NCI-H2171 treated with DMSO at 0.1 percent for 48 hours (cell line): ENCODE results near the gene USP35.

Experiments used
- DNase-seq: peaks from one replicate; lab custom pipeline; 2025; lab: John Stamatoyannopoulos, UW

Gene USP35

DNA sequence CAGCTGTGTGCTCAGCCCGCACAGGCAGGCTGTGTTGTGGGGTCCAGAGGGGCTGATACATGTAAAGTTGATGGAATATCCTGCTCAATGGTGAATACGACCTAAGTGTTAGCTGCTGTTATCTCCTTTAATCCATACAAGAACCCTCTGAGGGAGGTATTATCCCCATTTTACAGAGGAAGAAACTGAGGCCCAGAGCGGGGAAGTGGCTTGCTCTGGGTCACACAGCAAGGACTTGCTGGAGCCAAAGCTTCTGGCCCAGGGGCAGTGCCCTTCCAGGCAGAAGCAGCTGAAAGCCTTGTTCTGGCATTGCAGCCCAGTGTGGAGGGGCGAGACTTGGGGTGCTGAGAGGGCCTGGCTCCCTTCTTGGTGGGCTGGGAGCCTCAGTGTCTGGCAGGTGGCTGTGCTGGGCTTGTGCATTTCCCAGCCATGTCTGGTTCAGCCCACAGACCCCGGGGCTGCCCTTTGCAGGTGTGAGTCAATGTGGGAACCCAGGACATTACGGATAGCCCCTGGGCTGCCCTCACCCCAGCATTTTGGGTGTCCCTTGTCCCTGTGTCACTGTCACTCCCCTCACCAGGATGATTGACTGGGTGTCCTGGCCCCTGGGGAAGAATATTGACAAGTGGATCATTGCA, 10.4 kb downstream of the USP35 start:
- no peak for DNase-seq

- no peak for DNase-seq
Observed at GRCh38 chr11:78199653-78200015, 10.9 kb downstream of the USP35 start.

GRCh38 chr11:78200061-78200460, 11.3 kb downstream of the USP35 start:
- DNase-seq: no peak

DNA sequence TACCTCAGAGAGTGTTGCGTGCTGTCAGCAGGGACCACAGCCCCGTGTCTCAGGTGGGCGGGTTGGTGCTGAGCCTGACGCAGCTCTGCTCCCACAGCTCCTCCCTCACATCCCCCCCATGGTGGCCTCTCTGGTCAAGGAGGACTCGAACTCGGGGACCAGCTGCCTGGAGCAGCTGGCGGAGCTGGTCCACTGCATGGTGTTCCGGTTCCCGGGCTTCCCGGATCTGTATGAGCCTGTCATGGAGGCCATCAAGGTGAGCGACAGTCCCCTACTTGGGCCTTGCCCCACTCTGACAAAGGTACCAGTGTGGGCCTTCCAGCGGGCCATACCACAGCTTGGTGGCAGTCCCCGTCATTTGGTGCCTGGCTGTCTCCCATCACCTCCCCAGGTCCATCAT, 11.8 kb downstream of the USP35 start:
- no peak for DNase-seq

DNA sequence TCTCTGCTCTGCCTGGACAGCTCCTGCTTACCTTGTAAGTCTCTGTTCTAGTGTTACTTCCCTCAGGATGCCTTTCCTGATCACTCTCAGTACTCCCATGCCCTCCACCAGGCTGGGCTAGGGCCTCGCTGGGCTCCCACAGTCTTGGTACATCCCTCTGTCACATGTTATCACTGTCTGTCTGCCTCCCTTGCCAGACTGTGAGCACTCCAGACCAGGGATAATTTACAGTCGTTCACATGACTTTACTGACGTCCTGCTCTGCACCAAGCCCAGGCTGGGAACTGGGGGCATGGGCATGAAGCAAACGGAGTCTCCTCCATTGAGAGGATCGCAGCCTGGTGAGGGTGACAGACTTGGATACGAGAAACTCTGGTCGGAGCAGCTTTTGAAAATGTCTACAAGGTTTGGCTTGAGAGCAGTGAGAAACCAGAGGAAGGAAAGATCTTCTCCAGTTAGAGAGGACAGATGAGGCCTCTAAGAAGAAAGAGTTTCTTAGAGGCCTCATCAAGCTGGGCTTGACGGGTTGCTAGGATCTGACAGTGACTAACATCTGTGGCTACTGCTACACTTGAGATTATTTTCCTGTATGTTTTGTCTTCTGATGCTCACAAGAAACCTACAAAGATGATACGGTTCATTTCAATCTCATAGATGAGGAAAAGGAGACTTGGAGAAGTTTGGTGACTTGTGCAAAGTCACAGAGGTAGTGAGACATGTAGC, 12.5 kb downstream of the USP35 start:
- DNase-seq: no peak

DNA sequence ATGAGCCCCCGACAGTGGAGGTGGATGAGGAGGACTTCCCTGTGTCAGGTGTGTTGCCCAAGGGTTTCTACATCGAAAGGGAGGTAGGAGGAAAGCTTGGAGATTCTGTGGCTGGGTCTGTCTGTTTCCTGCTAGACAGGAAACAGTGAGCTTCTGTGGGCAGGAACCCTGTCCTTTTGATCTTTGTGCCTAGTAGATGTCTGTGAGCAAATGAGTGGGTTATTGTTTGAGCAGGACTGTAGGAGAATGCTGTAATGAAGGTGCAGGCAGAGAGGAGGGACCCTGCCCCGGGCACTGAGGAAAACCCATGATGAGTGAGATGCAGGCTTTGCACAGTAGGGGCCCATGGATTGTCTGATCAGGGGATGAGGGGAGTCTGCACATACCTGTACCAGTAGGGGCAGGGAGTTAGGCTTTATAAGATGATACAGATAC, 14.0 kb downstream of the USP35 start:
- DNase-seq: no peak

DNA sequence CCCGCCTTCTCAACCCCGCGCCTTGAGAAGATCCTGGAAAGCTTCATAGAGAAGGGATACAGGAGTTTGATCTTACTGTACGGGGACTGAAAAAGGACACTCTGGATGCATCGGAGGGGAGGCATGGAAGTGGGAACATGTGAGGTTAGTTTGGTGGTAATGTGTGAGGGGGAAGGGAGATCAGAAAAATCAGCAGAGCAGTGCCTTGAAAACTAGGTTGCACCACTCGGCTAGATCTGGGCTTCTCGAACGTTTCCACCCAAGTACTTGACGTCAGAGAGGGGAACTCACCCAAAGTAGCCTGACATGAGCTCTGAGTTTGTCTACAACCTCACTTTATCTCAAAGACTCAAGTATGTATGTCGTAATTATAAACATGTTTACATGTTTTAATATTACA, 14.5 kb downstream of the USP35 start:
- no peak for DNase-seq

GRCh38 chr11:78205256-78205655, 16.5 kb downstream of the USP35 start:
- no peak for DNase-seq

DNA sequence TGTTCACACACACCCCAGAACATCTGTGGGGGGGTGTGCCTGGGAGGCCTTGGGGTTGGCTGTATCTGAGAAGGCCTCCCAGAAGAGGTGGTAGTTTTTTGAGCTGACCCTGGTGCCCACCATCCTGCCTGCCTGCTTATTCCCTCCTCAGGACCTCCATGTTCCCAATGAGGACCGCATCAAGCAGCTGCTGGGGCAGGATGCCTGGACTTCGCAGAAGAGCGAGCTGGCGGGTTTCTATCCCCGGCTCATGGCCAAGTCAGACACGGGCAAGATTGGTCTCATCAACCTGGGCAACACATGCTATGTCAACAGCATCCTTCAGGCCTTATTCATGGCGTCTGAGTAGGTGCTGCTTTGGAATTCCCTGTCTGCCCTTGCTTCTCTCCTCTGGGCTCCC, 17.0 kb downstream of the USP35 start:
- DNase-seq: no peak

DNA sequence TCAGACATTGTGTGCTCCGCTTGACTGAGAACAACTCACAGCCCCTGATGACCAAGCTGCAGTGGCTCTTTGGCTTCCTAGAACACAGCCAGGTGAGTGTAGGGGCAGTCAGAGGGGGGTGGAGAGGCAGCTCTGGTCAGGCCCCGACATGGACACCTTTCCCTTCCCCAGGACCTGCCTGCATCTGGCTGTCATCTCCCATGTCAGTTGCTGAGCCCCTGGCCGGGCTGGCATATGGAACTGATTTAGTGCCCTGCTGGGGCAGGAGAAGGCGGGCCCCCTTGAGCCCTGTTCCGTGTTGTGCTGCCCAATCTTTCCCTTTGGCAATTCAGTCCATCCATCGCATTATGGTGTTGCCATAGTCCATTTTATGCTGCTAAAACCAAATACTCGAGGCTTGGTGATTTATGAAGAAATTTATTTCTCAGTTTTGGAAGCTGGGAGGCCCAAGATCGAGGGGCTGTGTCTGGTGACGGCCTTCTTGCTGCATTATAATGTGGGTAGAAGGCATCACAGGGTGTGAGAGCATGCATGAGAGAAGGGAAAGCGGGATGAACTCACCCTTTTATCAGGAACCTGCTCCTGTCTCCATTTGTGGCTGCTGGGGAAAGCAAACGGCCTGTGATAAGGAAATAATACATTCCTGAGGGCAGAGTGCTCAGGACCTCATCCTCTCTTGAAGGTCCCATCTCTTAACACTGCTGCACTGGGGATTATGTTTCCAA, 19.0 kb downstream of the USP35 start:
- no peak for DNase-seq

DNA sequence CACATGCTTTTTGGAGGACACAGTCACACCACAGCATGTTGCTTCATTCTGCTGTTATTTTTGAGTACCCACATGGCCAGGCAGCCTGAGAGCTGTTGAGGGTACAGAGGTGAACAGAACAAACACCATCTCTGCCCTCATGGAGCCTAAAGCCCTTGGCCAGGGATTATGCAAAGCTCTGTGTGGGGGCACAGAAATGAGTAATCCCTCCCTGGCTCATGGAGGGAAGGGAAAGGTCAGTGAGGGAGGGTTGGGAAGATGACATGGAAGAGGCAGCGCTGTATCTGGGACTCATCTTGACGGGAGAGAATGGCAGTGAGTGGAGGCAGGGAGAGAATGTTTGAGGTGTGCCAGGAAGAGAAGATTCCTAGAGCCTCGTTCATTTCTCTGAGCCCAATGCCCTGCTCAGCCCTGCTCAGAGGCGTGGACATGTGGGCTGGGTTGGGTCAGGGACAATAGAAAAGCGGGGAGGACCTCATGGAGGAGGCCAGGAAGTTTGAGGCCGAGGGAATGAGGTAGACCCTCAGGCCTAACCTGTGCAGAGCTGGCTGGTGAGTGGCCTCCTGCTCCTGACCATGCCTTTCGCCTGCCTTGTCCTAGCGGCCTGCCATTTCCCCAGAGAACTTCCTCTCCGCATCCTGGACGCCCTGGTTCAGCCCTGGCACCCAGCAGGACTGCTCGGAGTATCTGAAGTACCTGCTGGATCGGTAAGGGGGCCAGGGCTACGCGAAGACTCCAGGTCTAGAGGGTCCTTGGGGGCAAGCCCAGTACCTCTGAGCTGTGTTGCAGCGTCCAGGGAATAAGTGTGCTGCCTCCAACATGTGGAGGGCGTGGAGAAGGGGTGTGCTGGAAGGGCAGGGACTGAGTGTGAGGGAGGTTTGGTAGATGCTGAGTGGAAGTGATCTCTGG, 19.8 kb downstream of the USP35 start:
- no peak for DNase-seq

GRCh38 chr11:78209478-78209877, 20.8 kb downstream of the USP35 start:
- DNase-seq: no peak

DNA sequence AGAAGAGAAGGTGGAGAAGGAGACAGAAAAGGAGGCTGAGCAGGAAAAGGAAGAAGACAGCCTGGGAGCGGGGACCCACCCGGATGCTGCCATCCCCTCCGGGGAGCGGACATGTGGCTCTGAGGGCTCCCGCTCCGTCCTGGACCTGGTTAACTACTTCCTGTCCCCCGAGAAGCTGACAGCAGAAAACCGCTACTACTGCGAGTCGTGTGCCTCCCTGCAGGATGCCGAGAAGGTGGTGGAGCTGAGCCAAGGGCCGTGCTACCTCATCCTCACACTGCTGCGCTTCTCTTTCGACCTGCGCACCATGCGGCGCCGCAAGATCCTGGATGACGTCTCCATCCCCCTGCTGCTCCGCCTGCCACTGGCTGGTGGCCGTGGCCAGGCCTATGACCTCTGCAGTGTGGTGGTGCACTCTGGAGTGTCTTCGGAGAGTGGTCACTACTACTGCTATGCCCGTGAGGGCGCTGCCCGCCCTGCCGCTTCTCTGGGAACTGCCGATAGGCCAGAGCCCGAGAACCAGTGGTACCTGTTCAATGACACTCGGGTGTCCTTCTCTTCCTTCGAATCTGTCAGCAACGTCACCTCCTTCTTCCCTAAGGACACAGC, 21.4 kb downstream of the USP35 start:
- no peak for DNase-seq

GRCh38 chr11:78211565-78211964, 22.8 kb downstream of the USP35 start:
- no peak for DNase-seq

- DNase-seq: no peak
Observed at GRCh38 chr11:78212586-78213371, 24.1 kb downstream of the USP35 start.

- no peak for DNase-seq
Observed at GRCh38 chr11:78213526-78214330, 25.0 kb downstream of the USP35 start.

DNA sequence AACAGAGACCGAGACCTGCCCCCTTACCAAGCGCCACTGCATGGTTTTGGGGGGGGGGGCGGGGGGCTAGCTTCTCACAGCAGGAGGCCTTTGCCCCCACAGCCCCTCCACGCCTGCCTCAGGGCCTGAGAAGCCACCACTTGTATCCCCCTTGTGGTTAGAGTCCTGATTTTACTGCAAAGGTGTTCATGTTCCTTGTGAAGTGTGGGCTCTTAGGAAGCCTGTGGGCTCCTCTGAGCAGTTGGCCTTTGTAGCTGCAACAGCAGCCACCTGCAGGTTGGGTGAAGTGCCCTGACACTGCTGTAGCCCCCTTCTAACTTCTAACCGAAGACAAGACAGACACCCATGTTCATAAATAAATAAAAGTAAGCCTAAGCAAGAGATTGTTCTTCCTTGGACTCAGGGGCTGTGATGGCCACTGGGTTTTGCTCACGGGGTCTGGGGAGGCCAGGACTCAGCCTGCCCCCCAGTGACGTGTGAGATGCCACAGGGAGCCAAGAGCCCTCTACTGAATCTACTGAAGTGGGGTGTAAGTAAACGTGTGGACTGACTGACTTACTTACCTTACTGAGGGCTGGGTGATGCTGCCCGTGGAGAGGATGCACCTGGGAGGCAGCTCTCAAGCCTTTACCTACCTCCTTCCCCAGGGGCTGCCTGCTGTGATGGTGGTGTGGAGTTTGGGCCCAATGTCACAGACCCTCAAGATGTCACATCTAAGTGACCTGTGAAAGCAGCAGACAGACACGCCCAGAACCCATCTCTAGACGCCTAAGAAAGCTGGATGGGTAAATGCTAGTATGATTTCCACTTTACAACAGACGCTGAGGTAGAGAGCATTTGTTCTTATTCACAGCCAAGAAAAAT, 25.8 kb downstream of the USP35 start:
- no peak for DNase-seq

GRCh38 chr11:78216021-78216420, 27.3 kb downstream of the USP35 start:
- no peak for DNase-seq
